Neural progenitor cell (in vitro differentiated cells): Measurements from ENCODE around the gene GNS. TPM values are rescaled to one million over a fixed set of nuclear protein-coding genes. Genes with fewer than 3 reads are reported as not detected.

ENCODE experiments used
- DNase-seq: peaks from one replicate; pipeline ENCODE4 v3.0.0-alpha.2; 2016; ENCODE audit warnings: low spot score
- H2AFZ ChIP-seq: fragments of 200-600 bp; sonication (generic); replicated peaks from 2 replicates; pipeline ENCODE4 v1.6.1; 2016; ENCODE audit warnings: antibody characterized with exemption
- H3F3A ChIP-seq: fragments of 200-600 bp; sonication (generic); 2 replicates; pipeline ENCODE4 v1.6.1; 2016; ENCODE audit warnings: antibody characterized with exemption, low read depth
- H3K27ac ChIP-seq: fragments of 200-600 bp; sonication (generic); 2 replicates; pipeline ENCODE4 v1.5.1; 2016; ENCODE audit warnings: mild to moderate bottlenecking
- H3K27me3 ChIP-seq: fragments of 200-600 bp; sonication (generic); 2 replicates; pipeline ENCODE4 v1.6.1; 2016; ENCODE audit warnings: mild to moderate bottlenecking, moderate library complexity
- H3K36me3 ChIP-seq: fragments of 200-600 bp; sonication (generic); 2 replicates; pipeline ENCODE4 v1.5.1; 2016
- H3K4me1 ChIP-seq: fragments of 200-600 bp; sonication (generic); 2 replicates; pipeline ENCODE4 v1.6.1; 2016; ENCODE audit warnings: mixed run types
- H3K4me2 ChIP-seq: fragments of 200-600 bp; sonication (generic); 2 replicates; pipeline ENCODE4 v1.6.1; 2016
- H3K4me3 ChIP-seq: fragments of 200-600 bp; sonication (generic); 2 replicates; pipeline ENCODE4 v1.5.1; 2016
- H3K79me2 ChIP-seq: fragments of 200-600 bp; sonication (generic); 2 replicates; pipeline ENCODE4 v1.6.1; 2016; ENCODE audit warnings: low read depth
- H3K9ac ChIP-seq: fragments of 200-600 bp; sonication (generic); 2 replicates; pipeline ENCODE4 v1.6.1; 2016
- H3K9me3 ChIP-seq: fragments of 200-600 bp; sonication (generic); 2 replicates; pipeline ENCODE4 v1.5.1; 2016; ENCODE audit warnings: low read depth
- H4K20me1 ChIP-seq: fragments of 200-600 bp; sonication (generic); 2 replicates; pipeline ENCODE4 v1.6.1; 2016; ENCODE audit warnings: low read depth
- H3K27ac Mint-ChIP-seq: 3 replicates; pipeline ENCODE4 v1.8.0; 2021; ENCODE audit warnings: mixed read lengths
- H3K27me3 Mint-ChIP-seq: 2 replicates; pipeline ENCODE4 v1.8.0; 2022; ENCODE audit warnings: low read depth, mild to moderate bottlenecking, inconsistent platforms, moderate library complexity, mixed read lengths; ENCODE audit not compliant: insufficient read depth
- H3K36me3 Mint-ChIP-seq: 3 replicates; pipeline ENCODE4 v1.8.0; 2021; ENCODE audit warnings: mixed read lengths
- H3K4me1 Mint-ChIP-seq: 3 replicates; pipeline ENCODE4 v1.8.0; 2021; ENCODE audit warnings: mixed read lengths
- H3K4me3 Mint-ChIP-seq: 3 replicates; pipeline ENCODE4 v1.8.0; 2021; ENCODE audit warnings: mild to moderate bottlenecking, moderate library complexity, mixed read lengths
- H3K9me3 Mint-ChIP-seq: 3 replicates; pipeline ENCODE4 v1.8.0; 2020; ENCODE audit warnings: mixed read lengths
- EZH2 ChIP-seq: fragments of 200-600 bp; sonication (generic); IDR thresholded peaks from 2 replicates; pipeline ENCODE4 v1.6.1; 2017; ENCODE audit warnings: antibody characterized with exemption, mild to moderate bottlenecking, moderate library complexity
- EZH2phosphoT487 ChIP-seq: fragments of 200-600 bp; sonication (generic); IDR thresholded peaks from 2 replicates; pipeline ENCODE4 v1.6.1; 2017; ENCODE audit warnings: antibody characterized with exemption
- total RNA-seq: library from RNA; depleted of rRNA; stranded (reverse); fragments of >200 nt; gene quantifications from 2 replicates; pipeline ENCODE4 v1.2.3, GENCODE V29; 2015; ENCODE audit warnings: low replicate concordance
- TF ChIP-seq, protein P1 (sequence below): fragments of 200-600 bp; sonication (generic); IDR thresholded peaks from 2 replicates; pipeline ENCODE4 v1.5.1; 2017; ENCODE audit warnings: antibody characterized with exemption, mild to moderate bottlenecking

Gene GNS
- total RNA-seq, 1 donor from 2014 or later = 41.2 TPM

DNA sequence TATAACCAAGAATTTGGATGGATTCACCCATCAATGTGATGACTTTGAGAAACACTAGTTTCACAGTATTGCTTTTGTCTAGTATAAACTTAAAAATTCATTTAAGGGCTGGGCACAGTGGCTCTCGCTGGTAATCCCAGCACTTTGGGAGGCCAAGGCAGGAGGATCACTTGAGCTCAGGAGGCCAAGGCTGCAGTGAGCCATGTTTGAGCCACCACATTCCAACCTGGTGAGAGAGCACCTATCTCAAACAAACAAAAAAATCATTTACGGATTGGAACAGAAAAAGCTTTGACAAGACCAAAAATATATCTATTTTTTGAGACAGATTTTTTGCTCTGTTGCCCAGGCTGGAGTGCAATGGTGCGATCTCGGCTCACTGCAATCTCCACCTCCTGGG, 27.5 kb downstream of the GNS start:
- no peaks in the 10 kb centered on the region for H3K4me1 Mint-ChIP-seq
- H3K9me3 Mint-ChIP-seq = no peaks in the 10 kb centered on the region
- H3K4me3 Mint-ChIP-seq = no peak overlapping the region
- Histone ChIP-seq H4K20me1 (no peaks in the 10 kb centered on the region), H3K36me3 (no peaks in the 10 kb centered on the region), H3K9me3 (no peaks in the 10 kb centered on the region), H3K4me2 (no peak overlapping the region), H3F3A (no peaks in the 10 kb centered on the region), H3K4me3 (no peak overlapping the region), H3K79me2 (no peaks in the 10 kb centered on the region), H3K4me1 (no peaks in the 10 kb centered on the region), H3K9ac (no peak overlapping the region), H3K27ac (no peak overlapping the region), H2AFZ (no peak overlapping the region), H3K27me3 (no peaks in the 10 kb centered on the region)
- TF ChIP-seq, protein P1, sequence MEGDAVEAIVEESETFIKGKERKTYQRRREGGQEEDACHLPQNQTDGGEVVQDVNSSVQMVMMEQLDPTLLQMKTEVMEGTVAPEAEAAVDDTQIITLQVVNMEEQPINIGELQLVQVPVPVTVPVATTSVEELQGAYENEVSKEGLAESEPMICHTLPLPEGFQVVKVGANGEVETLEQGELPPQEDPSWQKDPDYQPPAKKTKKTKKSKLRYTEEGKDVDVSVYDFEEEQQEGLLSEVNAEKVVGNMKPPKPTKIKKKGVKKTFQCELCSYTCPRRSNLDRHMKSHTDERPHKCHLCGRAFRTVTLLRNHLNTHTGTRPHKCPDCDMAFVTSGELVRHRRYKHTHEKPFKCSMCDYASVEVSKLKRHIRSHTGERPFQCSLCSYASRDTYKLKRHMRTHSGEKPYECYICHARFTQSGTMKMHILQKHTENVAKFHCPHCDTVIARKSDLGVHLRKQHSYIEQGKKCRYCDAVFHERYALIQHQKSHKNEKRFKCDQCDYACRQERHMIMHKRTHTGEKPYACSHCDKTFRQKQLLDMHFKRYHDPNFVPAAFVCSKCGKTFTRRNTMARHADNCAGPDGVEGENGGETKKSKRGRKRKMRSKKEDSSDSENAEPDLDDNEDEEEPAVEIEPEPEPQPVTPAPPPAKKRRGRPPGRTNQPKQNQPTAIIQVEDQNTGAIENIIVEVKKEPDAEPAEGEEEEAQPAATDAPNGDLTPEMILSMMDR = no peak
- TF ChIP-seq EZH2phosphoT487 = no peak
- no peaks in the 10 kb centered on the region for H3K27me3 Mint-ChIP-seq
- DNase-seq = no peak
- peaks cover 19% of the 10 kb centered on the region for H3K36me3 Mint-ChIP-seq
- no peak overlapping the region for H3K27ac Mint-ChIP-seq

DNA sequence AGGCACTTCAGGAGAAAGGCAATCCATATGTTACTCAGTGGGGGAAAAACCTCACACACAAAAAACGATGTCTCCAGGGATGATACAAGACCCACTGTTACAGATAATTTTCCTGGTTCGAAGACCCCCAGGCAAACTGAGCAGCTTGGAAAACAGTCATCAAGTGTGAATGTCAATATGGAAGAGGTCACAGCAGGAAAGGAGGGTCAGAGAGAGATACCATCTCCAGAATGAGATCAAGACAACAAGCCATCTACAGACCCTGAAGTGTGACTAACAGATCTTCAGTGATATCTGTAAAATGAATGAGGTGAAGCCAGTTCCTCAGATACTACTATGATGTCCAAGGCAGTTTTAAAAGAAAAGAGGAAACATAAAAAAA, 28.6 kb downstream of the GNS start:
- Mint-ChIP-seq H3K4me1 (no peaks in the 10 kb centered on the region), H3K36me3 (peaks cover 16% of the 10 kb centered on the region), H3K4me3 (no peak overlapping the region), H3K9me3 (no peaks in the 10 kb centered on the region), H3K27ac (no peak overlapping the region), H3K27me3 (no peaks in the 10 kb centered on the region)
- no peak for DNase-seq
- Histone ChIP-seq H4K20me1 (no peaks in the 10 kb centered on the region), H3K4me3 (no peak overlapping the region), H3K9ac (no peak overlapping the region), H3K4me2 (no peak overlapping the region), H3K27ac (no peak overlapping the region), H3F3A (no peaks in the 10 kb centered on the region), H3K79me2 (no peaks in the 10 kb centered on the region), H3K4me1 (no peaks in the 10 kb centered on the region), H3K9me3 (no peaks in the 10 kb centered on the region), H3K27me3 (no peaks in the 10 kb centered on the region), H3K36me3 (no peaks in the 10 kb centered on the region), H2AFZ (no peak overlapping the region)
- TF ChIP-seq EZH2phosphoT487 (no peak), EZH2 (no peak)
- TF ChIP-seq, protein P1 = no peak

DNA sequence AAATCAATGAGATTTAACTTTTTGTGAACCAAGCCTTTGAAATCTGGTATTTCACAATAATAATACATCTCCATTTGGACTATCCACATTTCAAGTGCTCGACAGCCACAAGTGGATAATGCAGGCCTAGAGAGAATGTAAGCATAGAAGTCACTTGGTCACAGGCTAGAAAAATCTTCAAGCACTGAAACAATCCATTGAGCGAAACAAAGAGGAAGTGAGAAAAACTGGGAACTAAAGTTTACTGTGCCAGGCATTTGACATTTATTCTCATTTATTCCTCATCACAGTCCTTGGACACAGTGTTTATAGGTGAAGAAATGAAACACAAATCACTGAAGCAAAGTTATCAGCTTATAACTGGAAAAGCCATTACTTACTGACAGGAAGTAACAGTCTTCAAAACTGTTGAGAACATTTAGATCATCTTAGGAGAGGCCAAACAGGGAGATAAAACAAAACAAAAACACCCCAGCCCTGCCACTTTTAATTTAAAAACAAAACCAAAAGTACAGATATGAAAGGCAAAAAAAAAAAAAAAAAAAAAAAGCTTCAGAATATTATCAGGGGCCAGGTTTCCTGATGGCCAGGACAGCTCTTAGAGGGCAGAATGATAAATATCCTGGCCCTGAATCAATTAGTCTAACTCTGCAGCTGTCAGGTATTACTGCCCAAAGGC, 29.2 kb downstream of the GNS start:
- no peaks in the 10 kb centered on the region for H3K27me3 ChIP-seq
- Mint-ChIP-seq H3K9me3 (no peaks in the 10 kb centered on the region), H3K27ac (no peak overlapping the region), H3K4me1 (no peaks in the 10 kb centered on the region), H3K4me3 (no peak overlapping the region), H3K27me3 (no peaks in the 10 kb centered on the region), H3K36me3 (peaks cover 16% of the 10 kb centered on the region)
- no peak overlapping the region for H3K9ac ChIP-seq
- no peaks in the 10 kb centered on the region for H4K20me1 ChIP-seq
- TF ChIP-seq EZH2phosphoT487 = no peak
- no peak for TF ChIP-seq EZH2
- TF ChIP-seq, protein P1 = no peak
- no peak overlapping the region for H3K27ac ChIP-seq
- no peaks in the 10 kb centered on the region for H3K9me3 ChIP-seq
- no peaks in the 10 kb centered on the region for H3F3A ChIP-seq
- no peaks in the 10 kb centered on the region for H3K4me1 ChIP-seq
- no peak for DNase-seq
- no peak overlapping the region for H3K4me3 ChIP-seq
- no peaks in the 10 kb centered on the region for H3K36me3 ChIP-seq
- H3K4me2 ChIP-seq = no peak overlapping the region
- no peak overlapping the region for H2AFZ ChIP-seq
- no peaks in the 10 kb centered on the region for H3K79me2 ChIP-seq
